AG10803 (cell line): ENCODE data around the gene SEMA3C.

Experiments used
- DNase-seq: peaks from one replicate; pipeline ENCODE4 v3.0.0; 2010; ENCODE audit warnings: low read depth
- H3K4me3 ChIP-seq: 2 replicates; pipeline ENCODE4 v1.5.1; 2011; ENCODE audit warnings: mild to moderate bottlenecking, low read length, control low read depth
- TF ChIP-seq, protein P1 (sequence below): conservative IDR thresholded peaks from 2 replicates; pipeline ENCODE4 v1.5.1; 2011; ENCODE audit warnings: mild to moderate bottlenecking, low read length, control low read depth, inconsistent platforms

Gene SEMA3C

DNA sequence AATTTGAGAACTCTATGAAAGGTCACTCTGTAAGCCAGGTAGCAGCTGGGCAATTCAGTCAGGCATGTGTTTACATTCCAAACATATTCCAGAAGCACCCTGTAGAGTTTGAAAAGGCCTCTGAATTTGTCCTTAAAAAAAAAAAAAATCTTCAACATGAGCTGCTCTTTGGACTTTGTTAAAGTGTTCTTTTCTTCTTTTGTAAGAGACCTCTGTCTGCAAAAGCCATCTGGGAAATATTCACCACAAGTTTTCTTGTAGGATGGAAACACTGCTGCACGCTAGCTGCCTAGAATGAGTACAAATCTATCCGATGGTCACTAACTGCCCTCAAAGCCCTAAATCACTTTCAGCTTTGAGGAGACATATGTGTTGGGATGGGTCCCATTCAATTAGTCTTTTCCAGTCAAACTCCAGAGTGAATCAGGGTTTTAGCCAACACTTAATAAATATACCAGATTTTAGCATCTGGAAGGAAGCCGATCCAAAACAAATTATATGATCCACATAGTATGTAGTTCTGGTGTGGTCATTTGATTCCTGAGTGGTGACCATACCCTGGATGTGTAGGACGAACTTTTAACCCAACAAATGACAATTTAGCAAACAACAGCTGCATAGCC, 194.5 kb downstream of the SEMA3C start:
- peak; percentile 99 for DNase-seq
- TF ChIP-seq, protein P1, sequence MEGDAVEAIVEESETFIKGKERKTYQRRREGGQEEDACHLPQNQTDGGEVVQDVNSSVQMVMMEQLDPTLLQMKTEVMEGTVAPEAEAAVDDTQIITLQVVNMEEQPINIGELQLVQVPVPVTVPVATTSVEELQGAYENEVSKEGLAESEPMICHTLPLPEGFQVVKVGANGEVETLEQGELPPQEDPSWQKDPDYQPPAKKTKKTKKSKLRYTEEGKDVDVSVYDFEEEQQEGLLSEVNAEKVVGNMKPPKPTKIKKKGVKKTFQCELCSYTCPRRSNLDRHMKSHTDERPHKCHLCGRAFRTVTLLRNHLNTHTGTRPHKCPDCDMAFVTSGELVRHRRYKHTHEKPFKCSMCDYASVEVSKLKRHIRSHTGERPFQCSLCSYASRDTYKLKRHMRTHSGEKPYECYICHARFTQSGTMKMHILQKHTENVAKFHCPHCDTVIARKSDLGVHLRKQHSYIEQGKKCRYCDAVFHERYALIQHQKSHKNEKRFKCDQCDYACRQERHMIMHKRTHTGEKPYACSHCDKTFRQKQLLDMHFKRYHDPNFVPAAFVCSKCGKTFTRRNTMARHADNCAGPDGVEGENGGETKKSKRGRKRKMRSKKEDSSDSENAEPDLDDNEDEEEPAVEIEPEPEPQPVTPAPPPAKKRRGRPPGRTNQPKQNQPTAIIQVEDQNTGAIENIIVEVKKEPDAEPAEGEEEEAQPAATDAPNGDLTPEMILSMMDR, result no peak
- no peak overlapping the region for H3K4me3 ChIP-seq

DNA sequence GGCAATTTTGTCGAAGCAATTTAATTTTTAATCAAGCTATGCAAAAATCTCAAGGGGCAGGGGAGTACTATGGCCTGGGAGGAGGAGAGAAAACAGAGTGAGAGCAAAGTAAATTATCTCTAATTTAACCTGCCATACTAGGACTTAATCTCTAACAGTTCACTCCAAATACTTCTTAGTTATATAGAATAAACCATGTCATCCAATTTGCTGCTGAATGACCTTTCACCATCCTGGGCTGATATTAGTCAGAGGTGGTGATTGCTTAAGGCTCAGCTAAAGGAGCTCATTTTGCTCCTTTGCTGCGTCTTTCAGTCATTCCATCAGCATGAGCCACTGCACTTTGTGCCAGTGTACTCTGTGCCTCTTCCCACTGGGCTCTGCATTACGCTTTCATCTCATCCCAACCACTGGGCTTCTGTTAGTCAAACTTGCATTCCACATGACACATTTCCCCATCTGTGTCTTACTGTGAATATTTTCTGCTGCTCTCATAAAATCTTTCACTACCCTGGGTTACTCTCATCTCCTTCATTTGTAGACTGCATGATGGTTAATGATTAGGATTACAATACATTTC, 196.1 kb downstream of the SEMA3C start:
- no peak overlapping the region for H3K4me3 ChIP-seq
- DNase-seq, result peak; percentile 100
- TF ChIP-seq, protein P1, result no peak

DNA sequence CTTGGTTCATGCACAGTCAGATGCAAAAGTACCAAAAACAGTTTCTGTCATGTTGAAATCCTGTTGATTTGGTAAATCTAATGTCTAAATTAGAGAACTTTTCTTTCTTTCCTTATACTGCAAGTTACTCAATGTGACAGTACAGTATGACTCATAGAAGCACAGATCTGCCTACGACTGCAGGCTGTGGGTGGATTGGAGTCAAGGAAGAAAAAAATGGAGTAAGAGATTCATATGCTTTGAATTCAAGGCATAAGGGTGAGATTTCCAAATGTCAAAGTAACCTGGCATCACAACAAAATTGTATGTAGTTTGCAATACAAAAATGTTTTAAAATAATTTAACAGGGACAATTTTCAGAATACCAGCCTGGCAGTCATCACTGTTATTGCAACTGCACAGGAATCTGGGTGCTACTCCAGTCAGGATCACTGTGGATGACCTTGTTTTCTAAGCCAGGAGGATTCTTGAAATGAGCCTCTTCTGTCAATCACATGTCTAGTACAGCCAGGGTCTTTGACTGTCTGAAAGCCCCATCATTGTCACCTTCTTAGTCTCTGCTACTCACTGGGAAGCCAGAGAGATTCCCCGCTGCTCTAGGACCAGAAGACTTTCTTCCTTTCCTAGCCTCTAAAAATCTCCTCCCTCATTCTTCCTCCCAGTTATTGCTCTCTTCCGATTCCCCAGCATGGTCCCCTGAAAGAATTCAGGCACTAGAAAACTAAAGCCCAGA, 196.8 kb downstream of the SEMA3C start:
- TF ChIP-seq, protein P1, result no peak
- no peak overlapping the region for H3K4me3 ChIP-seq
- peak; percentile 90 for DNase-seq

DNA sequence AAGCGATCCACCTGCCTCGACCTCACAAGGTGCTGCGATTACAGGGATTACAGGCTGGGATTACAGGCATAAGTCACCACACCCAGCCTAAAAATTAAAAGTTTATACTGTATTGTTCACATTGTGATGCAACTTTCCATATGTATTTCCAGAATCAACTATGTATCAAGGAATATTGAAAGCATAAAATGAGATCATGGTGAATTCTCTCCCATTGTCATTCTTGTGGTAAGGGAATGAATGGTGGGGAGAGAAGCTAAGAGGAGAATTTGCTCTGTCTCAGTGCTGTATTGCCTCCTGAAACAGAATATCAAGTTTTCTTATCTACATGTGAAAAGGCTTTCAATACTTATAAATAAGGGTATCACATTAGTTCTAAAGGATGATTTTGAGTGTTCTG, 198.7 kb downstream of the SEMA3C start:
- TF ChIP-seq, protein P1, result no peak
- no peak for DNase-seq
- H3K4me3 ChIP-seq, result no peak overlapping the region

DNA sequence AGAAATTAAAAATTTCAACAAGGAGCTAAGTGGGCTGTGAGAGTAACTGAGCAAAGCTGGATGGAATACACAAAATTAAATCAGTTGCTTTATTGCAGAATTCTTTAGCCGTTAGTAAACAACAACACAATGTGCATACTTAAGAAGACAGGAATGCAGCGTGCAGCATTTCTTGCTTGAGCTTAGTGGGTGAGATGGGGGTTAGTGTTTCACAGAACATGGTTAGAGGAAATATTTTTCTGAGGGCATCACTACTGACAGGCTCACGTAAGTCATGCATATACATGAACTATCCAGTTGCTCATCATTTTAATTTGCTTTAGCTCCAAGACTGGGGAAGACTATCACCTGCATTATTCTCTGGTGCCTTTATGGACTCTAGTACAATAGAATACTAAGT, 199.6 kb downstream of the SEMA3C start:
- peak; percentile 90 for DNase-seq
- TF ChIP-seq, protein P1, result no peak
- no peak overlapping the region for H3K4me3 ChIP-seq

DNA sequence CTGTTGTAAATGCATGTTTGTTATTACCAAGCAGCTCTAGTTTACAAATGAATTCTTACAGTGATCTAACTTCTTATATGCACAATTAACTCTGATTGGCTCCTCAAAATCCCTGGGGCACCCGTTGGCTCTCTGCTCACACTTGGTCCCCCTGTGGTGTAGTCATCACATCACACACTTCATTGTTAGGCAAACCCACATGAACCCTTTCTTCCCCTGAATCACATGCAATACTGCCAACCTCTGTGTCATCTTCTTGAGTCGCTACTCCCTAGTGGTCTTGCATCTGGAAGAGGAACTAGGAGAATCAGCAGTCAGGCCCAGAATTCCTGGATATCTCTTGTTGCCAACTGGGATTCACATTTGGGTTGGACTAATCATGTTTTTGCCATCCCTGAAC, 207.3 kb downstream of the SEMA3C start:
- TF ChIP-seq, protein P1, result no peak
- H3K4me3 ChIP-seq, result no peak overlapping the region
- peak; percentile 68 for DNase-seq

DNA sequence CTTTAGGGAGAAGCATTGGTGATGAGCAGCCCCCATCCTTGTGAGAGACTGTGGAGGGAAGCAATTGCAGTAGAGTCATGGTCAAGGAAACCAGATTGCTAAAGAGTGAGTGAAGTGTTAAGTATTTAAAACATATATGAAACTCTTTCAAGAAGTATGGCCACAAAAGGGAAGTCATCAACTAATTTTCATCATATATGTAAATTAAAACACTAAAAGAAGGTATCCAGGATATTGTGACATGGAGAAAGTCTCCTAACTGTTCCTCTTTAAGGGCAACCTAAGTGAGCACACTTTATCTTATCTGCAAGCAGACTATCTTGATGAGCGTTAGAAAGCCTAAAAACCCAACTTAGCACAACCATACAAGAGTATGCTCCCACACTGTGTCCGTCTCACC, 210.7 kb downstream of the SEMA3C start:
- H3K4me3 ChIP-seq, result no peak overlapping the region
- no peak for DNase-seq
- TF ChIP-seq, protein P1, result no peak
